Mucosa of stomach (tissue), 1 donor: ENCODE measurements around the gene ANXA3.
"Not testable (repeated sequence)": the region's sequence is repeated elsewhere in the genome, so short reads cannot be mapped to it uniquely, and the experiment has no call there.

Experiments used
- H3K27me3 ChIP-seq: one replicate; pipeline ENCODE4 v1.7.0; 2013; ENCODE audit warnings: mild to moderate bottlenecking, low read length; ENCODE audit not compliant: control insufficient read depth, insufficient read depth
- H3K36me3 ChIP-seq: one replicate; pipeline ENCODE4 v1.7.0; 2013; ENCODE audit warnings: low read length; ENCODE audit not compliant: control insufficient read depth, insufficient read depth
- H3K4me1 ChIP-seq: one replicate; pipeline ENCODE4 v1.7.0; 2013; ENCODE audit warnings: mild to moderate bottlenecking, low read length; ENCODE audit not compliant: control insufficient read depth, insufficient read depth
- H3K4me3 ChIP-seq: one replicate; pipeline ENCODE4 v1.7.0; 2013; ENCODE audit warnings: low read length
- H3K9ac ChIP-seq: one replicate; pipeline ENCODE4 v1.7.0; 2013; ENCODE audit warnings: mild to moderate bottlenecking, low read length, moderate library complexity
- H3K9me3 ChIP-seq: one replicate; pipeline ENCODE4 v1.7.0; 2013; ENCODE audit warnings: mild to moderate bottlenecking, low read length, moderate library complexity; ENCODE audit not compliant: control insufficient read depth
- donor health status: Pancreatic carcinoma.

The ANXA3 gene

GRCh38 chr4:78545275-78546246 is 6.0 kb upstream of the ANXA3 start:
- H3K9ac ChIP-seq: no peak overlapping the region
- H3K27me3 ChIP-seq: no peaks in the 10 kb centered on the region
- no peak overlapping the region for H3K4me3 ChIP-seq
- H3K9me3 ChIP-seq: no peaks in the 10 kb centered on the region
- H3K36me3 ChIP-seq: no peaks in the 10 kb centered on the region
- peaks cover 6% of the 10 kb centered on the region for H3K4me1 ChIP-seq

DNA sequence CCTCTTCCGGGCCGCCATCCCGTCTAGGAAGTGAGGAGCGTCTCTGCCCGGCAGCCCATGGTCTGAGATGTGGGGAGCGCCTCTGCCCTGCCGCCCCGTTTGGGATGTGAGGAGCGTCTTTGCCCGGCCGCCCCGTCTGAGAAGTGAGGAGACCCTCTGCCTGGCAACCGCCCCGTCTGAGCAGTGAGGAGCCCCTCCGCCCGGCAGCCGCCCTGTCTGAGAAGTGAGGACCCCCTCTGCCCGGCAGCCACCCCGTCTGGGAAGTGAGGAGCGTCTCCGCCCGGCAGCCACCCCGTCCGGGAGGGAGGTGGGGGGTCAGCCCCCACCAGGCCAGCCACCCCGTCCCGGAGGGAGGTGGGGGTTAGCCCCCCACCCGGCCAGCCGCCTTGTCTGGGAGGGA is 3.7 kb upstream of the ANXA3 start:
- H3K9me3 ChIP-seq, H3K4me1 ChIP-seq, H3K27me3 ChIP-seq, H3K9ac ChIP-seq, H3K36me3 ChIP-seq, H3K4me3 ChIP-seq: not testable (repeated sequence)

- H3K9ac ChIP-seq, H3K9me3 ChIP-seq, H3K27me3 ChIP-seq, H3K36me3 ChIP-seq, H3K4me3 ChIP-seq: not testable (repeated sequence)
- peaks cover 11% of the 10 kb centered on the region for H3K4me1 ChIP-seq
Observed at GRCh38 chr4:78548889-78549288, 2.7 kb upstream of the ANXA3 start.

DNA sequence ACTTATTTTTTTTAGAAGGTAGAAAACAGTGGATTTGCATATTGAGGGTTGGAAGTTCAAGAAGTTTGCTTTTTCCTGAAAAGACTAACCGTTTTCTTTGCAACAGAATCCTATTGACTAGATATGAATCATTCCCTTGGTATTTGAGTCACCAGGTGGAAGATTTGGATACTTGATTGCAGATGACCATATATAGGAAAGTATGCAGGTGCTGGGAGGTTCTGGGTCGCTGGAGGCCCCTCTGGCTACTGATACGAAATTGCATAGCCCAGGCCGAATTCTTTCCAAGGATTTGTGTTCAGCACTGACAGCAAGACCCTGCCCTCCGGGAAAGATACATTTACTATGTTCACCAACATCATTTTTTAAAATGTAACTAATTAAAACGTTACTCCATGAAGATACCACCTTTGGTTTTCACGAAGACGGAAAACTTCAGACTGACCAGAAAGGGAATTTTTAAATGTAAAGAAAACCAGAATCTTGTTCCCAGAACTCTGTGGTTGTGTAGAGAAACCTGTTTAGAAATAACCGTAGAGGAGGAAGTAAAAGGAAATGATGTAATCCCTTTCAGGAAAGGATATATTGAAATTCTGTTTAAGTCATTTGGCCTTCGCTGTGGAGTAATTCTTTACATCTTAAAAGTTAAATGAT is 946 bp downstream of the ANXA3 start:
- H3K4me3 ChIP-seq: peak overlapping the region; percentile 81

GRCh38 chr4:78553043-78553396 is 1.4 kb downstream of the ANXA3 start:
- H3K4me1 ChIP-seq: peaks cover 32% of the 10 kb centered on the region
- peak overlapping the region; percentile 98 for H3K9ac ChIP-seq
- H3K4me3 ChIP-seq: peak overlapping the region; percentile 10
- H3K9me3 ChIP-seq: no peaks in the 10 kb centered on the region
- no peaks in the 10 kb centered on the region for H3K36me3 ChIP-seq
- no peaks in the 10 kb centered on the region for H3K27me3 ChIP-seq

More for the DNA sequence above, 946 bp downstream of the ANXA3 start:
- no peaks in the 10 kb centered on the region for H3K27me3 ChIP-seq
- H3K9me3 ChIP-seq: no peaks in the 10 kb centered on the region
- peak overlapping the region; percentile 98 for H3K9ac ChIP-seq
- H3K36me3 ChIP-seq: no peaks in the 10 kb centered on the region
- H3K4me1 ChIP-seq: peaks cover 27% of the 10 kb centered on the region

DNA sequence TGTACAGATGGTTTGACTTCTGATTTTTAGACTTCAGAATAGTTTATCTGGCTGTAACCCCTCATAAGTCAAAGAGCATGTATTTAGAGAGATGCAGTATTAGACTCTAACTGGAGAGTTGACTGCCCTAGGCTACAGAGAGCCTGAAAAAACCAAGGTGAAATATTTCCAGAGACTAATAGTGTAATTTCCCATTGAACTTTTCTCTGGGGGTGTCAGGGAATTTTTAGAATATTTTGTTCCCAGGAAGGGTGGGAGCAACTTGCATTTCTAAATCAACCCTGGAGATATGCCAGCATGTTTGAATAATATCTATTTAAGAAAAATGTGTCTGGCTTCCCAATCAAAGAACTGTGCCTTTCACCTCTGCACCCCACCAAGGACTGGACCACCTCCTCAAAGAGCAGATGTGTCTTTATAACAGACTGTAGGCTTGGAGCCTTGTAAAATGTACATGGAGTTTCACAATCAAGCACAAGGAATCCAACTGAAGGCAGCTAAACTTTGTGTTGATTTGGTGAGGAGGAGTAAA is 2.0 kb downstream of the ANXA3 start:
- no peaks in the 10 kb centered on the region for H3K9me3 ChIP-seq
- H3K36me3 ChIP-seq: no peaks in the 10 kb centered on the region
- H3K9ac ChIP-seq: peak overlapping the region; percentile 98
- no peaks in the 10 kb centered on the region for H3K27me3 ChIP-seq
- no peak overlapping the region for H3K4me3 ChIP-seq
- H3K4me1 ChIP-seq: peaks cover 37% of the 10 kb centered on the region

DNA sequence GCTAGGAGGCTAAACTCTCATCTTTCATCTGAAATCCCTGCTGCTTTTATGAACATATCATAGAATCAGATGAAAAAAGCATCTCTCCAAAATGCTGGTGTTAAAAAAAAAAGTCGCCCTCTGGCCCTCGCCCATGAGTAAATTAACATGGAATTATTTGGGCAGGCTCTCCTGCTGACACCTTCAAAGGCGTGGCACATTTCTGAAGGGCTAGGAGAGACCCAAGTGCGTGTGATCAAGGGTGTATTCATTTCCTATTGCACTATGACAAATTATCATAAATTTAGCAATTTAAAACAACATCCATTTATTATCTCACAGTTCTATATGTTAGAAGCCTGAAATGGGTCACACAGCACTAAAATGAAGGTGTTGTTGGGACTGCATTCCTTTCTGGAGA is 5.1 kb downstream of the ANXA3 start:
- H3K4me3 ChIP-seq: no peak overlapping the region
- H3K27me3 ChIP-seq: no peaks in the 10 kb centered on the region
- H3K4me1 ChIP-seq: peaks cover 43% of the 10 kb centered on the region
- H3K9me3 ChIP-seq: no peaks in the 10 kb centered on the region
- H3K36me3 ChIP-seq: no peaks in the 10 kb centered on the region
- no peak overlapping the region for H3K9ac ChIP-seq

GRCh38 chr4:78557841-78558240 is 6.3 kb downstream of the ANXA3 start:
- H3K9me3 ChIP-seq: no peaks in the 10 kb centered on the region
- peaks cover 53% of the 10 kb centered on the region for H3K4me1 ChIP-seq

DNA sequence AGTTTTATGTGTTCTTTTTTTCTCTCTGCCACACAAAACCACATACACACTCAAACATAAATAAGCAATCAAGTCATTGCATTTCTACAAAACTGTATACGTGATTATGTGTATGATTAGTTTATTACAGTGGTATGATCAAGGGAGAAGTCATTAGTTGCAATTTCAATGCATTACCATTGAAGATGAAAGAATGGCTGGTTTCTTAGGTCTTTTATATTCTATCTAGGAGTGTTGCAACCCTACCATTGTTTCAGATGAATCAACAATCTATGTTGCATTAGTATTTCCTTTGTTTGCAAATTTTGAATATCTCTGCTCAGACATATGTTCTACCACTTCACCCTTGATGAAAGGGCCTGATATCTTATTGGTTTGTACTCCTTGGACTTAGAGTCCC is 6.8 kb downstream of the ANXA3 start:
- Histone ChIP-seq H3K4me1 (peaks cover 48% of the 10 kb centered on the region), H3K27me3 (no peaks in the 10 kb centered on the region), H3K9me3 (no peaks in the 10 kb centered on the region), H3K9ac (no peak overlapping the region), H3K4me3 (no peak overlapping the region), H3K36me3 (no peaks in the 10 kb centered on the region)

More at GRCh38 chr4:78557841-78558240, 6.3 kb downstream of the ANXA3 start:
- Histone ChIP-seq H3K36me3 (no peaks in the 10 kb centered on the region), H3K27me3 (no peaks in the 10 kb centered on the region), H3K4me3 (no peak overlapping the region), H3K9ac (no peak overlapping the region)

- Histone ChIP-seq H3K4me3 (no peak overlapping the region), H3K9ac (no peak overlapping the region), H3K9me3 (no peaks in the 10 kb centered on the region), H3K36me3 (no peaks in the 10 kb centered on the region), H3K27me3 (no peaks in the 10 kb centered on the region), H3K4me1 (peaks cover 46% of the 10 kb centered on the region)
Observed at GRCh38 chr4:78560296-78560963, 8.9 kb downstream of the ANXA3 start.

DNA sequence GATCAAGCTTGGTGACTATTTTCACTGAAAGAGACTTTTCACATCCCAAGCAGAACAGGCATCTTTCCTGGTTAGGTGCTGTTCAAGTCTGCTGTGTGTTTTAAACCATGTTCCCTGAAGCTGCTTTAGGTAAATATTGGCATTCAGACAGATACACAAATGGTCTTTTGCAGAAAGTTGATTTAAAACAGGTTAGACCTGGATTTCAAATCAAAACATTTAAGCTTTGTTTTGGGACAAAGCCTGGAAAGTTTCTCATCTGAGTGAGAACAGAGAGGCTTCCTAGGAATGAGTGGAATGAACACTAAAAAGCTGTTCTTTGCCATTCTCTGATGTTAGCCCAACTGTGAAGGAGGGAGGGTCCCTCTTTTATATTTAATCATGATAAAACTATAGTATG is 10.1 kb downstream of the ANXA3 start:
- Histone ChIP-seq H3K36me3 (no peaks in the 10 kb centered on the region), H3K27me3 (no peaks in the 10 kb centered on the region), H3K4me1 (peaks cover 49% of the 10 kb centered on the region), H3K4me3 (no peak overlapping the region), H3K9me3 (no peaks in the 10 kb centered on the region), H3K9ac (no peak overlapping the region)

GRCh38 chr4:78562687-78563086 is 11.1 kb downstream of the ANXA3 start:
- Histone ChIP-seq H3K27me3 (no peaks in the 10 kb centered on the region), H3K9me3 (no peaks in the 10 kb centered on the region), H3K4me1 (peaks cover 47% of the 10 kb centered on the region)

More at GRCh38 chr4:78562687-78563086, 11.1 kb downstream of the ANXA3 start:
- Histone ChIP-seq H3K4me3 (no peak overlapping the region), H3K9ac (no peak overlapping the region), H3K36me3 (no peaks in the 10 kb centered on the region)
